Skeletal muscle cell (primary cell): Measurements from ENCODE around the gene USP20.
"Not testable (repeated sequence)": the region's sequence is repeated elsewhere in the genome, so short reads cannot be mapped to it uniquely, and the experiment has no call there.

Source experiments
- DNase-seq: peaks from one replicate; pipeline ENCODE4 v3.0.0-alpha.2; 2010; ENCODE audit warnings: low read depth
- H3K4me3 ChIP-seq: 2 replicates; pipeline ENCODE4 v1.5.1; 2011; ENCODE audit warnings: low read depth, mild to moderate bottlenecking, control low read depth, low read length, moderate library complexity

USP20 gene

DNA sequence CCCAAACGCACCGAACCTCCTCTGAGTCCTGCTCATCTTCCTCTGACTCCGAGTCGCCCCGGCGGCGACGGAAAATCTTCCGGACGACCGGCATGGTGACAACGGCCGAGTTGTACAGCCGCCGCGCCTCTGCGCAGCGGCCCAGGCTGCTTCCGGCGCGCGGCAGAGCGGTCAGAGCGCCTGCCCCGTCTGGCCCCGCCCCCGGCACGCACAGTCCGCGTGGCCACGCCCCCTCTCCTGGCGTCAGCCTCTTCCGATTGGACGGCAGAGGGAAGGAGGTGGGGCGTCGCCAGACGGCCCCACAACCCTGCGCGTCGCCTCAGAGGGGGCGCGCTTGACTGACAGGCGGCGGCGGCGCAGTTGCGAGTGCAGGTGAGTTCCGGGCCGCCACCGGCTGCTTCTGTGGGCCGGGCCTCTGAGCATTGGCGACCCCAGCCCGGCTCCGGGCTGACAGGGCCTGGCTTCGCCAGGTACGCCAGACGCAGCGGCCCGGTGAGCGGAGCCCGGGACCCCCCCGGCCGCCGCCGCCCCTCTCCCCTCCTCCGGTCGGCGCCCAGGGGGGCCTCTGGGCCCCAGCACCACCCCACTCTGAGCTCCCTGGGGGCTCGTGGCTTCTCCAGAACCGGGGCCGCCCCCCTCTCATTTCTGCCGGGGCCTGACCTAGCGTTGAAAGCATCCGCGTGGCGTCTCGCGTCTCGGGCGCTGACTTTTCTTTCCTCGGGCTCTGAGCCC, at the start of gene USP20, which contains the start of gene C9orf78:
TSS of gene USP20 (plus strand) at position 331 of the 732 bp plus-strand sequence. CDS start 17,098 bp downstream, outside the sequence.
TSS of gene C9orf78 (minus strand) at position 148 of the 732 bp plus-strand sequence. CDS start at position 94, 54 bp downstream.
- DNase-seq = peak; percentile 74
- peak within 1 kb of the TSS; percentile 86 for H3K4me3 ChIP-seq

DNA sequence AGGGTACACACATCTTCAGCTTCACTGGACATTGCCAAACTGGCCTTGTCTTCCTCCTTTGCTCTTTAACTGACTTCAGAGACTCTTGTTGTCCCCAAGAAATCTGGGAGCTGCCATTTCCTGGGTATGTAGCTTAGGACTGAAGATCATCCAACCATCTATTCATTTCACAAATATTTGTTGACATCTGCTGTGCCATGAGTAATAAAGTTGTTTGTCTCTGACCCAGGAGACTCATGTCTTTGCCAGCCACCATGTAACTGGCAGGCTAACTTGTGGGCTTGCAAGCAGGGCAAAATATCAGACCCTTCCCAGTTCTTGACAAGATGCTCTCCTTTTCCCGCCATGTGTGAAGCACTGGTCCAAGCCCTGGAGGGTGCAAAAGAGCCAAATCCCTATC, 49.4 kb upstream of the USP20 start:
- DNase-seq = no peak
- no peak overlapping the region for H3K4me3 ChIP-seq

DNA sequence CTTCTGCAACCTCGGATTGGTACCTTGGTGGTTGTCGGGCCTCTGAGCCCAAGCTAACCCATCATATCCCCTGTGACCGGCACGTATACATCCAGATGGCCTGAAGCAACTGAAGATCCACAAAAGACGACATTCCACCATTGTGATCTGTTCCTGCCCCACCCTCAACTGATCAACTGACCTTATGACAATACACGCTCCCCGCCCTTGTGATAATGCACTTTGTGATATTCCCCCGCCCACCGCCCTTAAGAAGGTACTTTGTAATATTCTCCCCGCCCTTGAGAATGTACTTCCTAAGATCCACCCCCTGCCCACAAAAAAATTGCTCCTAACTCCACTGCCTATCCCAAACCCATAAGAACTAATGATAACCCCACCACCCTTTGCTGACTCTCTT, 48.8 kb upstream of the USP20 start:
- H3K4me3 ChIP-seq = no peak overlapping the region
- DNase-seq = no peak

DNA sequence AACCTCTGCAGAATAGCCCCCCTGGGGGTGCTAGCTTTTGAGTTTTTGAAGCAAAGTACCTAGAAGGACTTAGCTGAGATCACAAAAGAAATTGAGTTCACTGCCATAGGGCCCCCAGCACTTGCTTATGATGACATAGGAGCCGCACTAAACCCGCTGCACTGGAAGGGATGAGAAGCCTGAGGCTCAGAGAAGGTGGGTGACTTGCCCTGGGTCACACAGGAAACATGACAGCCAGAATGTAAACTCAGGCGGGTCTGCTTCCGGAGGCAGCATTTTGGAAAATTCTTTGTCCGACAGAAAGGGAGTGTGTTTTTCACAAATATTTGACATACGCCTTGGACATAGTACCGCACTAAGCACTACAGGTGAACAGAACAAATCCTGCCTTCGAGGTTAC, 40.7 kb upstream of the USP20 start:
- DNase-seq = no peak
- no peak overlapping the region for H3K4me3 ChIP-seq

DNA sequence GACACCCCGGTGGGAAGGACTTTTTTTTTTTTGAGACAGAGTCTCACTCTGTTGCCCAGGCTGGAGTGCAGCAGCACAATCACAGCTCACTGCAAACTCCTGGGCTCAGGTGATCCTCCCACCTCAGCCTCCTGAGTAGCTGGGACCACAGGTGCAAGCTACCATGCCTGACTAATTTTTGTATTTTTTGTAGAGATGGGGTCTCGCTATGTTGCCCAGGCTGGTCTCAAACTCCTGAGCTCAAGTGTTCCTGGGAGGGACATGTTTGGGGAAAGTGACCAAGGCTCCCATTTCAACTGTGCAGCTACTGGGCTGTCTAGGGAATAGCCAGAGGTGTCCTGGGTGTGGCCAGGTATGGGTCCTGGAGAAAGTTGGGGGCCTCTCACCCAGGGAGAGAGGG, 39.2 kb upstream of the USP20 start:
- not testable (repeated sequence) for DNase-seq, H3K4me3 ChIP-seq

DNA sequence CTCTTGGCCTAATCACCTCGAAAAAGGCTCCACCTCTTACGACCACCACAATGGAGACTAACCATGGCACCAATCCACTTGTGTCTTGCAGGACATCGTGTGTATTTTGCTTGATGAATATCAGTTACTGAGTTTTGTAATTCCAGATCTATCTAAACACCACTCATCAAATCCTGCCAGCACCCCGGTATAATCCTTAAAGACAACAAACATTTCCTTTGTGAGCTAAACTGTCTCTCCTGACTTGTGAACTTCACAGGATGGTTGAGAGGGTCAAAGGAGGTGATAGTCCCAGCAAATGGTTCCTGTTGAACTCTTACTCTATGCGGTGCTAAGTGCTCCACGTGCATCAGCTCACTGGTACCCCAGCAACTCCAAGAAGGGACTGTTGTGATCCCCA, 36.3 kb upstream of the USP20 start:
- H3K4me3 ChIP-seq = no peak overlapping the region
- DNase-seq = no peak

DNA sequence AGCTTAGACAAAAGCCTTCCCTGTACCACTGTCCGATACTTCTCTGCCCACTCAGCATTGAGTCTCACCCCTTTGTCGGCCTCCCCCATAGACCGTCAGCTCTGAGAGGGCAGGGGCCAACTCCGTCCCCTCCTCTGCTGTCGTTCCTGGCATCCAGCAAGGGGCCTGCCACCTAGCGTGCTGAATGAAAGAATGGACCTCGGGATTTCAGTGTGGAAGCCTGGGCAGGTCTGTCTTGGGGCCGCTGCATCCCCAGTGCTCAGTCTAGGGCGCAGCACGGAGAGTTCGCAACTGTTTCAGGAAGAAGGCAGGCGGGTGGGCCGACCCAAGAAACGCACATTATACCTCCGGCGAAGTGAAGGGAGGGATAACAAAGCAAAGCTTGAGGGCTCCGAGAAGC, 33.8 kb upstream of the USP20 start:
- no peak overlapping the region for H3K4me3 ChIP-seq
- no peak for DNase-seq

DNA sequence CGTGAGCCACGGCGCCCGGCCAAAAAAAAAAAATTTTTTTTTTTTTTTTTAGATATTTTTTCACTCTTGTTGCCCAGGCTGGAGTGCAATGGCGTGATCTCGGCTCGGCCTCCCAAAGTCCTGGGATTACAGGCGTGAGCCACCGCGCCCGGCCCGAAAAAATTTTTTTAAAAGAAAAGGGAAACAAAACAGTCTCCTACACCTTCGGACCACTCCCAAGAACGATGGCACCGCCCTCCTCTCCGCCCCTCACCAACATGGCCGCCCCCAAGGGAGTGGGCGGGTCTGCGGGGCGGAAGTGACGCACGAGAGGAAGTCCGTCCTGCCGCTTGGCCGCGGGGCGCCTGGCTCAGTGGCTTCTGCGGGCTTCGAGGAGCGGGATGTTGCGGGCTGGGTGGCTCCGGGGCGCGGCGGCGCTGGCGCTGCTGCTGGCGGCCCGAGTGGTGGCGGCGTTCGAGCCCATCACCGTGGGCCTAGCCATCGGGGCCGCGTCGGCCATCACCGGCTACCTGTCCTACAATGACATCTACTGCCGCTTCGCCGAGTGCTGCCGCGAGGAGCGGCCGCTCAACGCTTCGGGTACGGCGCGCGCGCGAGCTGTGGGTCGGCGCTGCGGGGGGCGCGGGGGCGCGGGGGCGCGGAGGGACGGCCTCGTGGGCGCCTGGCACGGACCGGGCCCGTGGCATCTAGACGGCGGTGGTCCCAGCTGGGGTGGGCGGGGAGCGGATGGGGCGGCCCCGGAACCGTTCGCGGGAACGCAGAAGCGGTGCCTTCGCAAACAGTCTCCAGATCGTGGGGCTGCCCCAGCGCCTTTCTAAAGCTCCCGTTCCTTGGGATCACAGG, 32.2 kb upstream of the USP20 start, which contains the start of gene TOR1B:
TSS of gene TOR1B (plus strand) at position 352 of the 843 bp plus-strand sequence. CDS start at position 381, 29 bp downstream.
- peak; percentile 71 for DNase-seq
- peak within 1 kb of the TSS; percentile 76 for H3K4me3 ChIP-seq

DNA sequence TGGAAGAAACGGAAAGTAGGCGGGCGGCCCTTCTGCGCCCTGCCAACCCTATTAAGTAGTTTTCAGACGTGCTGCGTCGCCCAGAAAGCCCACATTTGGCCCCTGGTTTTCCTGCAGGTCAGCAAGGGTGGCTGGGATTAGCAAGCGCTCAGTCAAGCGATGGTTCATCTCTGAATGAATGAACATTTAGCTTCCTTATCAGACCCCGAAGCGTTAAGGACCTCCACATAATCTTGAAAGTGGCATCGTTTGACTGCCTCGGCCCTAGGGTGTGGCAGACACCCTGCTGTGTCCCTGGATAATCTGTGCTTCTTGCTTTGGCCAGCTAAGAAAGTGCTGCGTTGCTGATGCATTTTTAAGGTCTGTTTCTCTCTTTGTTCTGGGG, 31.6 kb upstream of the USP20 start:
- no peak for DNase-seq
- peak overlapping the region; percentile 76 for H3K4me3 ChIP-seq

DNA sequence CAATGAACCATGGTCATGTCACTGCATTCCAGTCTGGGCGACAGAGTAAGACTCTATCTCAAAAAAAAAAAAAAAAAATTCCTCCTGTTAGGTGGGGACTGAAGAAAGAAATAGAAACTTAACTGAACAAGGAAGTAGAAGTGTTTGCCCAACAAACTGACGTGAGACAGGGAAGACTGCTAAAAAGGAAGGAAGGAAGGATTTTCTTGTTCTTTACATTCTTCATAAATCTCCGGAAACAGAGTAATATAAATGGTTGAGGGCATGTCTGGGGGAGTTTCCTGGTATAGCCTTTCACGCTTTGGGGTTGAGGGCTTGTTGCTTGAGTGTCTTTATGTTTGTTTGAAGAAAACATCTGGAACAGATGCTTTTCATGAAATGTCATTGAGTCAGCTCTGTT, 29.2 kb upstream of the USP20 start:
- DNase-seq = no peak
- H3K4me3 ChIP-seq = no peak overlapping the region

DNA sequence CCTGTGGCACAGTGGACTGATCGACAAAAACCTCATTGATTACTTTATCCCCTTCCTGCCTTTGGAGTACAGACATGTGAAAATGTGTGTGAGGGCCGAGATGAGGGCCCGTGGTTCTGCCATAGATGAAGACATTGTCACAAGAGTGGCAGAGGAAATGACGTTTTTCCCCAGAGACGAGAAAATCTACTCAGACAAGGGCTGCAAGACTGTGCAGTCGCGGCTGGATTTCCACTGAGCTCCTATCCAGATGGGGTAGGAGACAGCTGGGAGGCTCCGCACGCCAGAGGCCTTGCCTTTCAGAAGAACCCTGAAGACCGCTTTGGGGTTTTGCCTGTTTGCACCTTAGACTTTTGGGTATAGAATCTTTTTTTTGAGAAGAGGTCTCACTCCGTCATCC, 25.9 kb upstream of the USP20 start:
- no peak for DNase-seq
- no peak overlapping the region for H3K4me3 ChIP-seq

DNA sequence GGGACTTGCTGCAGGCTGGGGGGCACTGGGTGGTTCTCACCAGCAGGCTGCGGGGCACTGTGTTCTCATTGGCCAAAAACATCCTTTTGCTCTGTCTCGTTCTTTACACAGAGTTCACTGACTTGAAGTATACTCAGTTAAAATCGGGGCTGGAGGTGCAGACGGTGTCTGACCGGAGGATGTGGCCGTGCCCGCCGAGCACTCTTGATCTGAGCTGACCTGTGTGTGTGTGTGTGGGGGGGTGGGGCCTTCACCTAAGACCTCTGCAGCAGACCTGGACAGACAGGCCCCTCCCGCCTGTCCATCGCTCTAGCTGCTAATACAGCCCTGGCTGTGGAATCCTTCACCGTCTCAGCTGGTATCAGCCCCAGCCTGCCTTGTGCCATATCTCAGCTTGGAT, 25.1 kb upstream of the USP20 start:
- no peak overlapping the region for H3K4me3 ChIP-seq

DNA sequence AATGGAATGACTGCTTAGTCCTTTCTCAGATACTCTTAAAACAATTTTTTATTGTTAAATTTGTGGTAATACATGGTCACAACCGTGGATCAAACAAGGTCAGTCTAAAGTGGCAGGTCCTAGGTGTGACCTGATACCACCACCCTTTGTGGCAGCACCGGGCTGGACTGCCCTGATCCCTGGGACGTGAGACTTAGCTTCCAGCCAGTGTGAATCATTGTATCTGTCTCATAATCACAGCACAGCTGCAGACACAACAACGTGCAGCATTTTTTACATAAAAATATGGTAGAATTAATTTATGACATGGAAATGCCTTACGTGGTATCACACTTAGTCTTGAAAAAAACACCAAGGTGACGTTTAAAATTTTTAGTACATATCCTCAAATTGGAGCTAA, 24.5 kb upstream of the USP20 start:
- DNase-seq = no peak
- H3K4me3 ChIP-seq = no peak overlapping the region

More for the DNA sequence above, 25.1 kb upstream of the USP20 start:
- no peak for DNase-seq

DNA sequence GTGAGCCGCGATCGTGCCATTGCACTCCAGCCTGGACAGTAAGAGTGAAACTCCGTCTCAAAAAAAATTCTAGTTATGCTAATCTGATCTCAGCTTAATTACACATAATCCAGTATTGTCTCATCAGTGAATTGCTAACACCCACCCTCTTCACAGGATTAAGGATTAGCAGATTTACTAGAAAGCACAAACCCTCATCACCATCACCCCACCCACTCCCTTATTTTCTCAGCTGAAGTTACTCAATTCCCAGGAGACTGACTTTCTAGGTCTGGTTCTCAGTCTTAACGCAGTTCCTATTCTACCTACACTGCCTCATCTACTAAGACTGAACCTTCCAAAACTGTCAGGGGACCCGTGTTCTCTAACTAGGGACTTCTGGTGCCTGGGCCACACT, 23.3 kb upstream of the USP20 start:
- DNase-seq = no peak
- no peak overlapping the region for H3K4me3 ChIP-seq

DNA sequence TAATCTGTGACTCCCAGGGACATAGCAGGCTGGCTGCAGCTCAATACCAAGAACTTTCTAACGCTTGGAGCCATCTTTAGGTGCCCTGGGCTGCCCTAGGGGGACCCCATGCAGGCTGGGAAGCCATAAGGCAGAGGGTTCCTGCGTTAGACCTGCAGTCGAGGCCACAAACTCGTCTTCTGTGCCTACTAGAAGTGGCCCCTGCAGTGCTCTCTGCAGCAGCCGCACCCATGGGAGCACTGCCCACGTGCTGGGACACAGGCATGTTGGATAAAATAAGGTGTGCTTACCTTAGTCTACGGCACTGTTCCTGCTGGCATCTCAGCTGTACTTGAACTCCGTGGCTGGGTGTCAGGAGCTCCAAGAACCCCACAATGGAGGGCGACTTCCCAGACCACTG, 22.9 kb upstream of the USP20 start:
- no peak overlapping the region for H3K4me3 ChIP-seq
- DNase-seq = no peak

DNA sequence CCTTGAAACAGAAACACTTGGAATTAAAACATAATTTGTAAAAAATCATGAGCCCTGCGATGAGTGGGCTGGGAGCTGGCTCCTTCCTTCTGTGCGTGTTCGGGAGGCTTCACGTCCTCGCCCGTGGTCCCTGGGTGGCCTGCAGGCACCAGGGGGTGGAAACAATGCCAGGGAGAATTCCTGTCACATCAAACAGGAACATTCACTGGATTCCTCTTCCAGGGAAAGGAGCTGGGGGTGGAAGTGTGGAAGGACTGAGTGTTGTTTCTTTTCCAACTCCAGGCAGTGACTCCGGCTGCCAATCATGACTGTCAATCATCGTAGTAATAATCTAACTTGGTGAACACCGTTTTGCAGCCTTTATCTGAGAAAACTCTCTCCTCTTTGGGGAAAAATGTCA, 21.6 kb upstream of the USP20 start:
- DNase-seq = no peak
- no peak overlapping the region for H3K4me3 ChIP-seq

DNA sequence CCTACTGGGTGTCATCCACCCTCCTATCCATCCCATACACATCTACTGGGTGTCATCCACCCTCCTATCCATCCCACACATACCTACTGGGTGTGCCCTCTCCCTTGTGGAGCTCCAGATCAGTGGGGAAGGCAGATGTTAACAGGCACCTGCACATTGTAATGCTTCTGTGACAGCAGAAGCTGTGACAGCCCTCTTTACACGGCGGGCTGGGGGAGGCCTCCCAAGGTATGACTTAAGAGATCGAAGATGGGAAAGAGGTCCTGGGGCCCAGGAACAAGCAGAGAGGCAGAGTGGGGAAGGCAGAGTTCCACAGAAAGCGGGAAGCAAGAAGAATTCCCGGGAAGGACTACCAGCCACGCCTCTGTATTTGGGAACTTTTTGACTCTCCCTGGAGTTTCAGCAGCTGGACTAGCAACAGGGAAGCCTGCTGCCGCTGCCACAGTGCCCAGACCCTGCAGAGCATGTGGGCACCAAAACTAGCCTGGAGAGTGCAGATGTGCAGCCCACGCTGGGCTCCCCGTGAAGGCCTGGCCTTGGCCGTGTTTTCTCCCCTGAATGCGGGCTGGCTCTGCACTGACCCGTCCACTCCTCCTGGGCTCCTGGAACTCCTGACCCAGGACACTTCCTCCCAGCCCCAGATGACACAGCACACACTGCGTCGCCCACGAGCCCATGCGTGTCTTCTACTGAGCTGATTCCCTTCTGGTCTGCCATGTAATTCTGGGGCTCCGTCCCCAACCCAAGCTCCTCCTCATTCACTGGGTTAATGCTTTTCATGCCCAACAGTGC, 20.6 kb upstream of the USP20 start:
- H3K4me3 ChIP-seq = no peak overlapping the region
- DNase-seq = no peak

DNA sequence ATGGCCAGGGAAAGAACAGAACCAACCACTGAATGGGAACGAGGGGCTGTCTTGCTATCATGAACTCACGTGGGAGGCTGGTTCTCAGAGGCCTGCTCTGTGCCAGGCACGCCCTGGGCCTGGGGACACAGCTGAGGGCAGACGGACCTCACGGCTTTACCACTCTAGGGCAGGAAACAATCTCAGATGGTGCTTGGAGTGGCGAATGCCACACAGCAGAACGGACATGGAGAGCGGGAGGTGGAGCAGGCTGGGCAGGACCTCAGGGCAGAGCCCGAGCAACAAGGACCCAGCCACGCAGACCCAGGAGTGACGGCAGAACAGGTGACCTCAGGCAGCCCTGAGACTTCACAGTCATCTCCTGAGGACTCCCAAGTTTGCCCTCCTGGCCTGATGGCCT, 20.0 kb upstream of the USP20 start:
- DNase-seq = no peak
- no peak overlapping the region for H3K4me3 ChIP-seq

DNA sequence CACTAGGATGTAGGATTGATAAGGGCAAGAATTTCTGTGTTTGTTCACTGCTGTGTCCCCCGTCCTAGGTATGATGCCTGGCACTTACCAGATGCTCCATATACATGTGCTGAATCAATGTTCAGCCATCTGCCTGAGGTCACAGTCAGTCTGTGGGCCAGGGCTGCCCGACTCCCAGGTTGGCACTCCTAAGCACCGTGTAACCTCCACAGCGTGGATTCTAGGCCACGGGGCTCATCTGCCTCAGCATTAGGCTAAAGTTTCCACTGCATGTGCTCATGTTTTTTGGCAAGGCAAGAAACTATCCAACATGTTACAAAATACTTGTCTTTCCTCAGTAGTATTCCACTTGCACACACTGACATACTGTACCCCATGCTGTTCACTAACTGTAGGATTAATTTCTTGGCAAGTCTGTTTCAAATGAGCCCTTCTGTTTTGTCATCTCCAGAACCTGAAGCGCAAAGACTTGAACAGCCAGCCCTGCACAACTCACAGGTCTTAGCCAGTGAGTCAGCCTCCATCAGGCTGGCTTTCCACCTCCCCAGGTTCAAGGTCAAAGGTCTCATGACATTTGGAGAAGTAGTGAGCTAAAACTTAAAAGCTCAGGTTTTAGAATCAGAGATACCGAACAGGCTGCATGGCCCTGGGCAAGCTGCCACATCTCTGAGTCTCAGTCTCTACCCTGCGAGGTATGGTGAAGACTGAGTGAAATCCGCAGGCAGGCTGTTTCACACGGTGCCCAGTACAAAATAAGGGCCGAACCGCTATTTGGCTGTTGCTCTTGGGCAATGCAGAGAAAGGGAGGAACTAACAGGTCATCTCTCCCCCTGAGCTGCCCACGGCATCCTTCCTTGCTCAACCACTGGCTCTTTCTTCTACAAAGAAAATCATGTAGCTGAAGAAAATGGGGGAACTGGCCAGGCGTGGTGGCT, 18.5 kb upstream of the USP20 start:
- no peak for DNase-seq
- H3K4me3 ChIP-seq = no peak overlapping the region
